ENCODE measurements around the gene MYO1H. TPM values are rescaled to one million over a fixed set of nuclear protein-coding genes. Genes with fewer than 3 reads are reported as not detected.

The MYO1H gene
- total and polyA plus RNA-seq, 4 donors, result 0.28 to 0.90 (median 0.30) TPM; not detected in 1

GRCh38 chr12:109334887-109335286 lies 12.8 kb upstream of the MYO1H start:
- H3K27me3 ChIP-seq (ENCODE audit: control insufficient read depth, insufficient read depth, low read length), result no peaks in the 10 kb centered on the region

GRCh38 chr12:109336593-109336992 lies 11.1 kb upstream of the MYO1H start:
- Histone ChIP-seq H3K4me3 (ENCODE audit: low read depth, low read length) (no peak overlapping the region), H3K36me3 (ENCODE audit: control insufficient read depth, insufficient read depth, low read length) (no peaks in the 10 kb centered on the region), H3K27me3 (ENCODE audit: control insufficient read depth, insufficient read depth, low read length) (no peaks in the 10 kb centered on the region), H3K9me3 (ENCODE audit: control insufficient read depth, insufficient read depth, low read length) (no peaks in the 10 kb centered on the region), H3K27ac (ENCODE audit: low read depth, low read length) (no peak overlapping the region), H3K4me1 (ENCODE audit: control insufficient read depth, insufficient read depth, low read length) (no peaks in the 10 kb centered on the region)
- no CpG with 5 or more reads among the region's 1 CpG for WGBS (ENCODE audit: insufficient coverage)
- DNase-seq (ENCODE audit: low read depth in 4 of 6, low spot score in 6 of 6), result no peak

More at GRCh38 chr12:109334887-109335286, 12.8 kb upstream of the MYO1H start:
- Histone ChIP-seq H3K4me1 (ENCODE audit: control insufficient read depth, insufficient read depth, low read length) (no peaks in the 10 kb centered on the region), H3K4me3 (ENCODE audit: low read depth, low read length) (no peak overlapping the region), H3K36me3 (ENCODE audit: control insufficient read depth, insufficient read depth, low read length) (no peaks in the 10 kb centered on the region), H3K9me3 (ENCODE audit: control insufficient read depth, insufficient read depth, low read length) (no peaks in the 10 kb centered on the region), H3K27ac (ENCODE audit: low read depth, low read length) (no peak overlapping the region)
- WGBS (ENCODE audit: insufficient coverage), result no CpG with 5 or more reads among the region's 2 CpGs
- DNase-seq (ENCODE audit: low read depth in 4 of 6, low spot score in 6 of 6), result no peak

GRCh38 chr12:109343677-109344076 lies 4.0 kb upstream of the MYO1H start:
- Histone ChIP-seq H3K9me3 (ENCODE audit: control insufficient read depth, insufficient read depth, low read length) (no peaks in the 10 kb centered on the region), H3K4me1 (ENCODE audit: control insufficient read depth, insufficient read depth, low read length) (no peaks in the 10 kb centered on the region), H3K27me3 (ENCODE audit: control insufficient read depth, insufficient read depth, low read length) (no peaks in the 10 kb centered on the region), H3K4me3 (ENCODE audit: low read depth, low read length) (no peak overlapping the region), H3K36me3 (ENCODE audit: control insufficient read depth, insufficient read depth, low read length) (no peaks in the 10 kb centered on the region), H3K27ac (ENCODE audit: low read depth, low read length) (no peak overlapping the region)
- no CpG with 5 or more reads among the region's 2 CpGs for WGBS (ENCODE audit: insufficient coverage)
- DNase-seq (ENCODE audit: low read depth in 4 of 6, low spot score in 6 of 6), result no peak

- WGBS (ENCODE audit: insufficient coverage), result no CpG with 5 or more reads among the region's 2 CpGs
- H3K4me3 ChIP-seq (ENCODE audit: low read depth, low read length), result no peak overlapping the region
- no peak overlapping the region for H3K27ac ChIP-seq (ENCODE audit: low read depth, low read length)
- no peak for DNase-seq (ENCODE audit: low read depth in 4 of 6, low spot score in 6 of 6)
- H3K9me3 ChIP-seq (ENCODE audit: control insufficient read depth, insufficient read depth, low read length), result no peaks in the 10 kb centered on the region
- H3K27me3 ChIP-seq (ENCODE audit: control insufficient read depth, insufficient read depth, low read length), result no peaks in the 10 kb centered on the region
- H3K36me3 ChIP-seq (ENCODE audit: control insufficient read depth, insufficient read depth, low read length), result no peaks in the 10 kb centered on the region
- H3K4me1 ChIP-seq (ENCODE audit: control insufficient read depth, insufficient read depth, low read length), result no peaks in the 10 kb centered on the region
Measured at GRCh38 chr12:109345428-109345827, 2.3 kb upstream of the MYO1H start.

- H3K9me3 ChIP-seq (ENCODE audit: control insufficient read depth, insufficient read depth, low read length), result no peaks in the 10 kb centered on the region
- H3K27me3 ChIP-seq (ENCODE audit: control insufficient read depth, insufficient read depth, low read length), result no peaks in the 10 kb centered on the region
- H3K4me3 ChIP-seq (ENCODE audit: low read depth, low read length), result no peak overlapping the region
- H3K4me1 ChIP-seq (ENCODE audit: control insufficient read depth, insufficient read depth, low read length), result no peaks in the 10 kb centered on the region
- WGBS (ENCODE audit: insufficient coverage), result 100% methylated on average over 1 of the region's 3 CpGs
- H3K27ac ChIP-seq (ENCODE audit: low read depth, low read length), result no peak overlapping the region
- no peak for DNase-seq (ENCODE audit: low read depth in 4 of 6, low spot score in 6 of 6)
- H3K36me3 ChIP-seq (ENCODE audit: control insufficient read depth, insufficient read depth, low read length), result no peaks in the 10 kb centered on the region
Measured at GRCh38 chr12:109346920-109347319, 780 bp upstream of the MYO1H start.

GRCh38 chr12:109352184-109352583 lies 4.5 kb downstream of the MYO1H start:
- Histone ChIP-seq H3K4me3 (ENCODE audit: low read depth, low read length) (no peak overlapping the region), H3K9me3 (ENCODE audit: control insufficient read depth, insufficient read depth, low read length) (no peaks in the 10 kb centered on the region), H3K27me3 (ENCODE audit: control insufficient read depth, insufficient read depth, low read length) (peaks cover 2% of the 10 kb centered on the region), H3K27ac (ENCODE audit: low read depth, low read length) (no peak overlapping the region), H3K4me1 (ENCODE audit: control insufficient read depth, insufficient read depth, low read length) (no peaks in the 10 kb centered on the region), H3K36me3 (ENCODE audit: control insufficient read depth, insufficient read depth, low read length) (no peaks in the 10 kb centered on the region)
- no CpG with 5 or more reads among the region's 6 CpGs for WGBS (ENCODE audit: insufficient coverage)
- peak in 1 of 6 donors; percentile 12 for DNase-seq (ENCODE audit: low read depth in 4 of 6, low spot score in 6 of 6)

GRCh38 chr12:109356577-109356976 lies 8.9 kb downstream of the MYO1H start:
- Histone ChIP-seq H3K4me1 (ENCODE audit: control insufficient read depth, insufficient read depth, low read length) (peaks cover 4% of the 10 kb centered on the region), H3K9me3 (ENCODE audit: control insufficient read depth, insufficient read depth, low read length) (no peaks in the 10 kb centered on the region), H3K36me3 (ENCODE audit: control insufficient read depth, insufficient read depth, low read length) (no peaks in the 10 kb centered on the region), H3K27me3 (ENCODE audit: control insufficient read depth, insufficient read depth, low read length) (peaks cover 25% of the 10 kb centered on the region), H3K27ac (ENCODE audit: low read depth, low read length) (no peak overlapping the region), H3K4me3 (ENCODE audit: low read depth, low read length) (no peak overlapping the region)
- 80% methylated on average over 1 of the region's 3 CpGs for WGBS (ENCODE audit: insufficient coverage)
- peak in 1 of 6 donors; percentile 80 for DNase-seq (ENCODE audit: low read depth in 4 of 6, low spot score in 6 of 6)

GRCh38 chr12:109357032-109357431 lies 9.3 kb downstream of the MYO1H start:
- Histone ChIP-seq H3K27me3 (ENCODE audit: control insufficient read depth, insufficient read depth, low read length) (peaks cover 27% of the 10 kb centered on the region), H3K27ac (ENCODE audit: low read depth, low read length) (no peak overlapping the region), H3K4me3 (ENCODE audit: low read depth, low read length) (no peak overlapping the region), H3K9me3 (ENCODE audit: control insufficient read depth, insufficient read depth, low read length) (no peaks in the 10 kb centered on the region), H3K36me3 (ENCODE audit: control insufficient read depth, insufficient read depth, low read length) (no peaks in the 10 kb centered on the region), H3K4me1 (ENCODE audit: control insufficient read depth, insufficient read depth, low read length) (peaks cover 4% of the 10 kb centered on the region)
- no peak for DNase-seq (ENCODE audit: low read depth in 4 of 6, low spot score in 6 of 6)
- no CpG with 5 or more reads among the region's 2 CpGs for WGBS (ENCODE audit: insufficient coverage)

GRCh38 chr12:109358154-109358869 lies 10.6 kb downstream of the MYO1H start:
- 83% methylated on average over 5 of the region's 10 CpGs for WGBS (ENCODE audit: insufficient coverage)
- H3K4me3 ChIP-seq (ENCODE audit: low read depth, low read length), result no peak overlapping the region
- peaks cover 4% of the 10 kb centered on the region for H3K4me1 ChIP-seq (ENCODE audit: control insufficient read depth, insufficient read depth, low read length)
- no peak for DNase-seq (ENCODE audit: low read depth in 4 of 6, low spot score in 6 of 6)
- H3K27me3 ChIP-seq (ENCODE audit: control insufficient read depth, insufficient read depth, low read length), result peaks cover 33% of the 10 kb centered on the region
- H3K36me3 ChIP-seq (ENCODE audit: control insufficient read depth, insufficient read depth, low read length), result no peaks in the 10 kb centered on the region
- no peak overlapping the region for H3K27ac ChIP-seq (ENCODE audit: low read depth, low read length)
- no peaks in the 10 kb centered on the region for H3K9me3 ChIP-seq (ENCODE audit: control insufficient read depth, insufficient read depth, low read length)

- 22% methylated on average over 18 of the region's 20 CpGs for WGBS (ENCODE audit: insufficient coverage)
- no peaks in the 10 kb centered on the region for H3K36me3 ChIP-seq (ENCODE audit: control insufficient read depth, insufficient read depth, low read length)
- peak in 1 of 6 donors; percentile 37 for DNase-seq (ENCODE audit: low read depth in 4 of 6, low spot score in 6 of 6)
- peaks cover 4% of the 10 kb centered on the region for H3K4me1 ChIP-seq (ENCODE audit: control insufficient read depth, insufficient read depth, low read length)
- H3K27ac ChIP-seq (ENCODE audit: low read depth, low read length), result no peak overlapping the region
- H3K4me3 ChIP-seq (ENCODE audit: low read depth, low read length), result no peak overlapping the region
- peaks cover 34% of the 10 kb centered on the region for H3K27me3 ChIP-seq (ENCODE audit: control insufficient read depth, insufficient read depth, low read length)
- H3K9me3 ChIP-seq (ENCODE audit: control insufficient read depth, insufficient read depth, low read length), result no peaks in the 10 kb centered on the region
Measured at GRCh38 chr12:109359131-109359690, 11.5 kb downstream of the MYO1H start.
